HS-5 (cell line): ENCODE results near the gene SCG2.
"Not testable (repeated sequence)": the region's sequence is repeated elsewhere in the genome, so short reads cannot be mapped to it uniquely, and the experiment has no call there.

Experiments used
- DNase-seq: peaks from one replicate; pipeline ENCODE4 v3.0.0-alpha.2; 2012; ENCODE audit warnings: low read depth

The SCG2 gene

DNA sequence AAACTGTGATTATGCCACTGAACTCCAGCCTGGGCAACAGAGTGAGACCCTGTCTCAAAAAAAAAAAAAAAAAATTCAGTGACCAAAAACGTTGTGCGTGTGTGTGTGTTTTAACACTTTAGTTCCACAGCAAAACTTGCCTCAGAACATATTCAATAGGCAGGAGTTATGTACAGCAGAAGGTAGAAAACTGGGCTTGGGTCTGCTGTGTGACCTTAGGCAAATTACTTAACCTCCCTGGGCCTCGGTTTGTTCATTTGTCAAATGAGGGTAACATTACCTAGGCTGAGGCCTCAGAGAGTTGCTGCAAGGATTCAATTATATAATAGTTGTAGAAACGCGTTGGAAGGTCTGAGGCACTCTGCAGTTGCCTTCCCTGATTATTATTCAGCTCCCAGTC is 10.3 kb upstream of the SCG2 start:
- DNase-seq, result no peak

DNA sequence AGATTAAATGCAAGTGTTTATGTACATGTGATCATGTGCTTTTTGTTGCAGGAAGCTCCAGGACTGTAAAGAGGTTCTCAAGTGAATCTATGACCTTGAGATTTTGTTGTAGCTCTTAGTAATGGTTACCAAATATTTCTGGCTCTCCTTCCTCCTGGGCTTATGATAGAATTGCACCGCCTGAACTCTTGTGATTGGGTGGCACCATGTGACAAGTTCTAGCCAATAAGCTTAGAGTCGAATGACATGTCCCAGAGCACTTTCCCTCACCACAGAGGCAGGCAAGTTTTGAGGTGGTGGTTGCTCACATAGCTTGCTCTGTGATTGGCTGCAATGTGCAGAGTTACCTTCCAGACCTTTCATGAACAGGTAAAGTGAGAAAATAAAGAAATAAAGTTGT is 8.9 kb upstream of the SCG2 start:
- no peak for DNase-seq

DNA sequence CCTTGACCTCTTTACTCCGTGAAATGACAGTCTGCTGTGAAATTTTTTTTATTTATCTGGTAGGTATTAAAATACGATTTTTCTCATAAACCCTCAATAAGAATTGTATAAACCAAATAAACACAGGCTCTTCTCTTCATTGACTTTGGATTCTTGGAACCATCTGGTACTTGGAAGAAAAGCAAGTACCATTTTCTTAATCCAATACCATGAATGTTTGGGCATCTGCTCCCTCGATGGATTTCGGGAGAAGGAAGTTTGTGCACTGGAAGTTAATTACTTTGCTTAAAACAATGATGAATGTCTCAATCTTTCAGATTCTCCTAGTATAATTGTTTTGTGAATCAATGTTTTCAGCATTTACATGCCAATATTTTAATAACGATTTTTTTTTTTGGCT is 5.3 kb upstream of the SCG2 start:
- no peak for DNase-seq

DNA sequence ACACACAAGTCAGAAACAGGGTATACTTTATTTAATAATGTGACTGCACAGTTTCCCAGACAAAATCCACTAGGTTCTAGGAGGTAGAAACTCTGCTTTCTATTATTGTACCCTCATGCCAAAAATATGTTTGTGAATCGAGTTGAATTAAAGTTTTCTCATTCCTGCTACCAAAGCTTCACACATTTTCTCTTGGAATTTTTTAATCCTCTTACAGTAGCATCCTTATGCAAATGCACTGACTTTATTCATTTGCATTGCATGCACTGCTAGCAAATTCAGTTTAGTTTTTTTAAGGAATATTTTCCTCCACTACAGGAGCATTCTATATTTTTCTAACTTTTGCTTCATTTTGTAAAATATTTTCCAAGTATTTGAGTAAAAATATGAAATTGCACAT is 4.8 kb upstream of the SCG2 start:
- no peak for DNase-seq

DNA sequence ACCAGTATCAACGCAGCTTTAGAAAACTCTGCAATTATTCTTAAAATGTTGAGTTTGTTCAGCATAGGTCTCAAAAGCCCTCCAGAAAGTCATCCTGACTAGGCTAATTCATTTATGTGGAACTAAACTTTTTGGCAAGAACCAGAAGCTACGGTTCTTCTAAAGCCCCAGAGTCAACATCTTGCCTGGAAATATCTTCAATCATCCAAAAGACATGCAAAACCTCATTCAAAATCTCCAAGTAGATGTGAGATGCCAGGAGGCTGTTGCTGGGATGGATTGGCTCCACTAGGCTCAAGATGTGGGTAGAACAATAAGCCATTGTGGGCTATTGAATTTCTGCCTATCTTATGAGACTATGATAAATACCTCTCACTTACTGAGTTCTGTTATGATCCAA is 2.1 kb upstream of the SCG2 start:
- DNase-seq, result no peak

- DNase-seq, result no peak
Observed at GRCh38 chr2:223602972-223603371, 811 bp upstream of the SCG2 start.

DNA sequence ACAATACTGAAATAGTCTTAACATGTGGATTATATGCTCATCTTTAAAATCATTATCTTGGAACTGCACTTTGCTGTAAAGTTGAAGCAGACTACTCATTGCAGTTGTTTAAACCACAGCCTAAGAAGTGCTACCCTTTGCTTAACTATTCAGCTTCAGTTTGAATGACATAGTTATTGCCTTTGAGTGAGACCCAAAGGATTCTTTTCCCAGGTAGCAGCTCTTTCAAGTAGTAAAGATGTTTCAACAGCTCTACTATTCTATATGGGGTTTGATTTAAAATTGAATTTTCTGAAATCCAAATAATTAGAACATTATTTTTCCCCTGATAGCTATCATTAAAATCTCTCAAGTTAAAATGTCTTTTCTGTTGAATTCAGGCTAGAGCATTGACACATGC is 1.1 kb downstream of the SCG2 start:
- no peak for DNase-seq

- no peak for DNase-seq
Observed at GRCh38 chr2:223599640-223600380, 2.4 kb downstream of the SCG2 start.

- peak; percentile 70 for DNase-seq
Observed at GRCh38 chr2:223598994-223599639, 3.0 kb downstream of the SCG2 start.

DNA sequence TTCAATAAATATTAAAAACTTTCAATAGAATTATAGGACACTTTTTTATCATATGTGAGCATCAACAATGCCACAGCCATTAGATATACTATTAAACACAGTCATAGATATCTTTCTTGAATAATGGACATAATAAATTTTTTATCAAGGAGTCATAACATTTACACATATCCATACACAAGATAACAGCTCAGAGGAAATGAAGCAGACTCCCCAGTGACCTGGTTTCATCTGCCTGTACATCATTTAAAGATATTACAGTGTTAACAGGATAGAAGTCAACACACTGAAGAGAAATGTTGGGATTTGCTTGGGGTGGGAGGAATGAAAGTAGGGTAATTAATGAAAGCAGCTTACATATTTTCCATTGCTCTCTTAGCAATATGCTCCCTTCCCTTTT is 5.1 kb downstream of the SCG2 start:
- no peak for DNase-seq

- no peak for DNase-seq
Observed at GRCh38 chr2:223596208-223596607, 6.0 kb downstream of the SCG2 start.

DNA sequence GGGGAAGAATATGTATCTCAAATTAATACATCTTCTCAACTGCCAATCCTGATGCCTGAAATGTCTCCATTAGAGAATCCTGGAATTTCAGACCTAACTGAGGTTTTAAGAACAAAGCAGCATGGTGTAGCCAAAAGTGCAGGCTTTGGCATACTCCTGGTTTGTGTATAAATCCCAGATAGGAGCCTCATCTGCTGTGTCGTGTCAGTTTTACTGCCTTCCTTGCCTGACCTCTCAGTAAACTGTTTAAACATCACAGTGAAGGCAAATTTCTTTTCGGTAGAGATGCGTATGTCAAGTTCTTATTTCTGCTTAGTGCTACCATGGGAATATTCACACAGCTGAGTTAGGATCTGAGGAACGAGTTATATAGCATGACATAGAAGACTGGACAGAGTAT is 7.3 kb downstream of the SCG2 start:
- no peak for DNase-seq

- DNase-seq, result no peak
Observed at GRCh38 chr2:223594259-223594658, 7.9 kb downstream of the SCG2 start.

- DNase-seq, result not testable (repeated sequence)
Observed at GRCh38 chr2:223592689-223593088, 9.5 kb downstream of the SCG2 start.

DNA sequence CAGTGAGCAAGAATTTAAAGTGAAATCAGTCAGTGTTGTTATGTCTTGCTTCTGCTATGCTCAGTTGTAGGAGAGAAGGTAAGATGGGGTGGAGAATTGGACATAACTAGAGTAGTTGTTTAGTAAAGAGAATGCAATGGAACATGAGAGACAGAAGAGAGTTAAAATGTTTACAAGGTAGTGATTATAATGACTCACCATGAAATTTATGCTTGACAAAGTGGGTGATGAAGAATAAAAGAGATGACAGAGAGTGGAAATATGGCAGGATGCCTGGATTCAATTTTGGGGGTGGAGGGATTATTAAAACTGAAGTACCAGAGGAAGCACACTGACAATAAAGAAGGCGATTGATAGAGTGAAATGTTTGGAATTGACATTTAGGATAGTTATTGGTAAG is 10.6 kb downstream of the SCG2 start:
- DNase-seq, result no peak

- DNase-seq, result no peak
Observed at GRCh38 chr2:223590964-223591363, 11.2 kb downstream of the SCG2 start.

DNA sequence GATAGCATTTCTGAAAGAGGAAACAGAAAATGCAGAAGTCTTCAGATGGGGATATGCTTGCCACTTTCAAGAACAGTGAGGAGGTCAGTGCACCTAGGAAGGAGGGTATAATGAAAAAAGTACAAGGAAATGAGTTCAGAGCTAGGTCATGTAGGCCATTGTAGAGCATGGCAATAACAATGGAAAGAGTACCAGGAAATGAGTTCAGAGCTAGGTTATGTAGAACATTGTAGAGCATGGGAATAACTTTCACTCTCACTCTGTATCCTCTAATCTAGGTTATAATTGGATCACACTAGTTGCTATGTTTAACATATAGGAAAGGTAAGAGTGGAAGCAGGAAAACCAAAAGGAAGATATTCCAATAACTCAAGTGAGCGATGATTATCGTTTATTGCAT is 12.3 kb downstream of the SCG2 start:
- DNase-seq, result no peak

- no peak for DNase-seq
Observed at GRCh38 chr2:223588251-223588650, 13.9 kb downstream of the SCG2 start.

DNA sequence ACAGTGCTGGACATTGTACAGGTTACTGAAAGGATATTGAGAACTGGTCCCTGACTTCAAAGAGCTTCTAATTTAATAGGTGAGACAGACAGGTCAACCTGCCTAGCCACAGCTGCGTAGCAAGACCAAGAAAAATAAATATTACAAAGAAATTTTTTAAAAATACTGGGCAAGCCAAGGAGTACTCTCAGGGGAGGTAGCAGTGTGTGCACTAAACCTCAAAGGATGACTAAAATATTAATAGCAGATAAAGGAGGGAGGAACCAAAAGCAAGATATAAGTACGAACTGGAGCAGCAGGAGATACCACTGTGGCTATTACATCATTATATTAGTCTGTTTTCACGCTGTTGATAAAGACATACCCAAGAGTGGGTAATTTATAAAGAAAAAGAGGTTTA is 14.9 kb downstream of the SCG2 start:
- no peak for DNase-seq

DNA sequence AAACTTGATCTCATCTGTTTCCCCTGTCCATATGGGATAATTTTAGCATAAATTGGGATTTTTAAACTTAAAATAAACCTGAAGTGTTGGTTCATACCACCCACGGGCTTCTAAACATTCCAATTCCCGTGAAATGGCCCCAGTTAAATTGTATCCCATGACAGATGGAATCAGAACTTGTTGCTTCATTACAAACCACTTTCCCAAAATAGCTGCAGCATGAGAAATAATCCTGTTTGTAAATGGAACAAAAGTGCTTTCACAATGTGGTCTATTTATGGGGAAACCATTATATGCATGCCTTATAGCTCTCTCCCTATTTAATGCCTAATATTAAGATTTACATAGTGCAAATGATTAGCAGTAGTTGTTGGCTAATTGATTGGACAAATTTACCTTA is 15.9 kb downstream of the SCG2 start:
- no peak for DNase-seq

- DNase-seq, result no peak
Observed at GRCh38 chr2:223585666-223586065, 16.5 kb downstream of the SCG2 start.

- no peak for DNase-seq
Observed at GRCh38 chr2:223582001-223582400, 20.2 kb downstream of the SCG2 start.

DNA sequence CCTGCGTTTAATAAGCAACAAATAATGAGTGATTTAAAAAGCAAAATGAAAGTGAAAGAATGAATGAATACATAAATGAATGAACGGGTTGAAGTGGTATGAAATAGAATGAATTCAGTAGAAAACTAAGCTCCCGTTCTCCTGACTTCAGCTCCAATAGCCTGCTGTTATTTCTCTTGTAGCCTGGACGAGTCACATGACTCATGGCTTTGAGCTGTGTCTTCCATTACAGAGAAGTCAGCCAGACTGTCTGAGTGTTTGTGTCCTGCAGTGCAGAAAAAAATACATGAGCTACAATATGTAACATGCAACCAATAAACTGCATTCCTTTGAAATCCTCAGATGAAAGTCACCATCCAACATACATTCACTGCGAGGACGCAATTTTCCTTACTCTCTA is 21.2 kb downstream of the SCG2 start:
- DNase-seq, result no peak

DNA sequence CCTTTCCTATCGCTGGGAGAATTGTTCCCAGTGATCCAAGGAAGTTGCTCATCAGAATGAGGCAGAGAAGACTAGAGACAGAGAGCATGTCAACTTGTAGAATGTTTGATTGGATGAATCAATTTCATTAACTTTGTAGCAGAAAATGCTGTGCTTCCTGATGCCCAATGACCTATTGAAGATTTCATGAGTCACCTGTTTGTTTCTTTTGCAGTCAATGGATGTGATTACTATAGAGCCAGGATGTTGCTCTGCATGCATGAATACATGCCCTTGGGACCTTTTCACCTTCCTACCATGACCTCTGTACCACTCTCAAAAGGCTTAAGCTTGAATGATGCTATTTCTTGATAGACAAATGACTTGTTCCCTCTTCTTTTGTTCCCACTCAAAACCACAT is 23.3 kb downstream of the SCG2 start:
- DNase-seq, result no peak
